Ammon's horn (tissue), 1 donor: ENCODE results near the gene ATP5IF1.

ENCODE experiments used
- DNase-seq: peaks from one replicate; pipeline ENCODE4 v3.0.0-alpha.2; 2016; ENCODE audit warnings: low spot score

ATP5IF1 gene

DNA sequence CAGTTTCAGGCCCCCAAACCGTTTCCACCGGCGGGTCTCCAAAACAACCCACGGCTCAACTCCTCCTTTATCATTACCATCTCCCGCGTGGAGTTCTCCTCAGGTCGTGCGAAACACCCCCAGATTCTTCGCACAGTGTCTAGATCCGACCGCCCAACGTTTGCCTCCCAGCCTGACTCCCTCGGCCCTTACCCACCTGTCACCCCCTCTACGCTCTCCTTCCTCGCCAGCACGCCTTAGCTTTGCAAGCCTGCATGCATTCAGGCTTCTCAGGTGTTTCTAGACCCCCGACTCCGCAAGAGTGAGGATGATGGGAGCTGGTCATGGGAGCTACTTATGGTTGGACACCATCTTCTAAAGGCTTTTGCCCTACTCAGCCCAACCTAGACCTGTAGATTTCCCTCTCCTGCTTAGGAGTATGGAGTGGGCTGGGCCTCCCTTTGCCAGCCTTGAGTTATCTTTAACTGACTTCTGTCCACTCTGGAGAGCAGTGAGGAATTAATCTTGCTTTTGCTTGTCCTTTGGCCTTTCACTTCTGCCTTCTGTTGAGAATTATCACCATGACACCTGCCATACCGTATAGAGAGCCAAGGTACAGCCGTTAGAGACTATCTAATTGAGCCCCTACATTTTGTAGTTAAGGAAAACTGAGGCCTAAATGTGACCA lies 865 bp downstream of the ATP5IF1 start:
- no peak for DNase-seq

DNA sequence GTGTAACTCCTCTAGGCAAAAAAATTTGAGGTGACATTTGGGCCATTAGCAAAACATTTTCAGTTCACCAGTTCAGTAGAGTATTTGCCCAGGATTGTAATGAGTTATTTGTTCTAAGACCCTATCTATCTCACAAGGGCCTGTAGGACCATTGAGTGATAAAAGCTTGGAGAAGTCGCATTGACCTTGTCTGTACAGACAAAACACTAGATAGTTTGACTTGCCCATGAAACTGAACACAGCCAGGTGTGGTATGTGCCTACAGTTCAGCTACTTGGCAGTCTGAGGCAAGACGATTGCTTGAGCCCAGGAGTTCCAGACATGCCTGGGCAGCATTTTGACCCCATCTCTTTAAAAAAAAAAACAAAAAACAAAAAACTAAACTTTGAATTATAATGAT lies 3.1 kb downstream of the ATP5IF1 start:
- no peak for DNase-seq

GRCh38 chr1:28240024-28240423 lies 4.1 kb downstream of the ATP5IF1 start:
- DNase-seq, result no peak

GRCh38 chr1:28241638-28242241 lies 5.8 kb downstream of the ATP5IF1 start:
- DNase-seq, result no peak

DNA sequence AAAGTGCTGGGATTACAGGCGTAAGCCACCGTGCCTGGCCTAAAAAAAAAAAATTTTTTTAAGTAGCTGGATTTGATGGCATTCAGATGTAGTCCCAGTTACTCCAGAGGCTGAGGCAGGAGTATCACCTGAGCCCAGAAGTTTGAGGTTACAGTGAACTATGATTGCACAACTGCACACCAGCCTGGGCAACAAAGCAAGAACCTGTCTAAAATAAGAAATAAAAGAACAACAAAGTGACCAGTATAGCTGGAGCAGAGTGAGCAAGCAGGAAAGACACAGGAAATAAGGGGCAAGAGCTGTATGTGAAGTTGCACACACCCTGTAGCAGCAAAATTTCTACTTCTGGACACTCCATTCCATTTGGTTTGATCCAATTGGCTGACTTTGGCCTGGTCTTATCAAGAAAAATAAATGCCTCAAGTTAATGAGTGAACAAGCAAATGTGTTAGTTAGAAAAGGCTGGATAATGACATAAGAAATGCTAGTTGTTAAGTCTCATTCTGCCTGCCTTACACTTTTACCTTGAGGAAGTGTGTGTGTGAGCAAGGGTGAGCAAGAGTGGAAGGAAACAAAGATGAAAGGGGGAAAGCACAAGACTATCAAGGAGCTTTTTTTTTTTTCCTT lies 7.9 kb downstream of the ATP5IF1 start:
- no peak for DNase-seq

DNA sequence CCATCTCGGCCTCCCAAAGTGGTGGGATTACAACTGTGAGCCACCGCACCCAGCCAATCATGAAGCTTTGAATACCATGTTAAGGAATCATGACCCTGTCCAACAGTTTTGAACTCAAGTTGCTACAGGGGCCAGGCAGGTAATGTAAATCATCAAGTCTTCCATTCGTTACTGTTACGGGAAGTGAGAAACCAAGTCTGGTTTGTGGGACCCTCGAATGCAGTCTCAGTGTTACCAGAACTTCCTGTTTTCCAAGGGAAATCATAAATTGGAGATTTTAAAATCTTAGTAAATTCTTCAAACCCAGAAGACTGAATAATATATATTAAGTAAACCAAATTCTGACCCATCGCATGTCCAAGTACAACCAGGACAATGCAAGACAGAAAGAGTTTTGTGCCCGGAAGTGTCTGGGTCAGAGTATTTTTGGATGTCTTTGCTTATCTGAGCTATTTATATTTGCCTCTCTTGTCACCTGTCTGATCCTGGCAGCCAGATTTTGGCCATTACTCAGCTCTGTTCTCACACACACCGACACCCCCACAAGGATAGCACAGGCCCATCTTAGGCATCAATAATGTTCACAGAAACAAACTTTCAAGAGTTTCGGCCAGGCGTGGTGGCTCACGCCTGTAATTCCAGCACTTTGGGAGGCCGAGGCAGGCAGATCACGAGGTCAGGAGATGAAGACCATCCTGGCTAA lies 8.8 kb downstream of the ATP5IF1 start:
- DNase-seq, result no peak

DNA sequence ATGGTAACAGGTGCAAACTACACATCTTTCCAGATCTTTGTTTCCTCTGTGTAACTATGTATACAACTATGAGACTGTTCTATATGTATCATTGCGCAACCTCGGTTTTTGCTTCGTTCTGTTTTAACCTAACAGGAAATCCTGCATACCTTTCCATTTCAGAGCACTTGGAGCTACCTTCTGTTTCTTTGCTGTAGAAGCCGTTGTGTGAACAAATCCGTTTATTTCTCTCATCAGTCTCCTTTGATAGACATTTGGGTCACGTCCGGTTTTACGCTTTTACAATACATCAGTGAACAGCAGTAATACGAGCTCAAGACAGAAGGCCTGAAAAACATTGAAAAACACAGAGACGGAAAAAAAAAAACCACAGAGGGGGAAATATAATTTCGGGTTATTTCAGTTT lies 10.5 kb downstream of the ATP5IF1 start:
- no peak for DNase-seq

GRCh38 chr1:28247612-28248272 lies 11.8 kb downstream of the ATP5IF1 start:
- no peak for DNase-seq

DNA sequence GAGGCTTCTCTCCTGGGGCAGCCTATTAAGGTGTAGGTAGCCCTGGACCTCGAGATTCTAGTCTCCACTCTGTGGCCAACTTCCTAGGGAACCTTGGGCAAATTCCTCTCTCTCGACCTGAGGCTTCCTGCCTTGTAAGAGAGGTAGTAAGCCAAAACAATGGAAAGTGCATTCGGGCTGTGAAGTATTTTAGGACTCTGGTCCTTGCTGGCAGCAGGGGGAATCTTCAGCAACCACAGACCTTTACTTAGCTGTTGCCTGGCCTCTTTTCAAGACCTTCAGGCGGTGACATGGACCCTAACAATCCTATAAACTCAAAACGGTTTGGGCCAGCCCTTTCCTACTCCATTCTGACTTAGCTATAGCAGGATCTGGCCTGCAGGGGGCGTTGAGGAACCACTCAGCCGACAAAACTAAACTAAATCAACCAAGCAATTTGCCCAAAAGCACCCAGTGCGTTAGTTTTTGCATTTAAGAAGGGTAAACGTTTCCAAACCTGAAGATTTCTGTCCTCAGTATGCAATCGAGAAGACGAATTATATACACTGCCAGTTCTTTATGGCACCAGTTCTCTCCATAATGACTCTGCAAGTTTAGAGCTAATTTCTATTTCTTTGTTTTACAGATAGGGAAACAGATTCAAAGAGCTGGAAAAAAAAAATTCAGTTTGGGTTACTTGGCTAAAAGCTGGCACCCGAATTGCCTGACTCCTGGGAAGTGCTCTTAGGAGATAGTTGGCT lies 12.5 kb downstream of the ATP5IF1 start:
- peak; percentile 89 for DNase-seq

DNA sequence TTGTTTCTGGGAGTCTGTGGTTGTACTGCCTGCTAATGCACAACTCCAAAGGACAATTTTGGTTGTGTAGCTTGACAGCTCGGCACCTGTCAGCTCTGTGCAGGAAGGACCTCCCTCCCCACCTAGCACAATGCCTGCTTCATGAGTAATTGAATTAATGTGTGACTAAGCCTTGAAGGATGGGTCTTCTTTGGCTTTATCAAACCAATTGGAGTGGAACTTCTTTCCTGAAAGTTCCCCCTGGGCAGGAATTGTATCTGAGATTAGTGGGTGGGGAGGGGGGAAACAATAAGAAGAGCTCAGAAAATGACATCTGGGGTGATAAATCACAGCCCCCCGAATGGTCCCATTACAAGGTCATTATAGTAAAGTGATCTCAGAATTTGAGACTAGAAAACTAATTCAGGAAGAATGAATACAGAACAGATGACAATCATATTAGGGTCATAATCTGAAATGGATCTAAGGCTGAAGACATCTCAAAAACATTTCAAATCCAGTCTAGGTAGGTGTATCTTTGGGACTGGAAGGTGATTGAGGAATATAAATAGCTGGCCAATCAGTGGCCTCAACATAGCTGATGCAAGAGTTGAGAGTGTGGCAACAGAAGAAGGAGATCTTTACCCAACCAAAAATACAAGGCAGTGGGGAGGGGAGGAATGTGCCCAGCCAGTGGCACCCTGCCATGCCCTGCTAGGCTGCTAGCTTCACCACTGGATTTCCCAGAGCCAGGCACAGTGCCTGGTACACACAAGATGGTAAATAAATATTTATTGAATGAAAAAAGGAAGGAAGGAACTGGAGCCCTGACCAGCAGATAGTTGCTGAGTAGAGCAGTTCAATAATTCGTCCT lies 13.3 kb downstream of the ATP5IF1 start:
- DNase-seq, result no peak

DNA sequence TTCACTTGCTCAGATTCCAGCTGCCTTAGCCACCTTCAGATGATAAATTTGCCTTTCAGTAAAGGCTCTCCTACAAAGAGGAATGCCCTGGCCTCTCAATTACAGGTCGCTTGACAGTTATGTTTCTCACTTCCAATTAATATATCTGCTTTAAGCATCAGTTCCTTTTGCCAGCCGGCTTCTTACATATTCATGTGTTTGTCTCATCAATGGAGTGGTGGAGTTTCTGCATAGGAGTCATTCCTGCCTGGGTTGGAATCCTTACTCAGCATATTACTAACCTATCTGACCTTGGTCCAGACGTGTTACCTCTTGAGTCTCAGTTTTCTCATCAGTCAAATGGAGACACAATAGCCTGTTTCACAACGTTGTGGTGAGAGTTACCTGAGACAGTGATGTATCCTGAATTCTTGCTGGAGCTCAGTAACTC lies 14.0 kb downstream of the ATP5IF1 start:
- no peak for DNase-seq

DNA sequence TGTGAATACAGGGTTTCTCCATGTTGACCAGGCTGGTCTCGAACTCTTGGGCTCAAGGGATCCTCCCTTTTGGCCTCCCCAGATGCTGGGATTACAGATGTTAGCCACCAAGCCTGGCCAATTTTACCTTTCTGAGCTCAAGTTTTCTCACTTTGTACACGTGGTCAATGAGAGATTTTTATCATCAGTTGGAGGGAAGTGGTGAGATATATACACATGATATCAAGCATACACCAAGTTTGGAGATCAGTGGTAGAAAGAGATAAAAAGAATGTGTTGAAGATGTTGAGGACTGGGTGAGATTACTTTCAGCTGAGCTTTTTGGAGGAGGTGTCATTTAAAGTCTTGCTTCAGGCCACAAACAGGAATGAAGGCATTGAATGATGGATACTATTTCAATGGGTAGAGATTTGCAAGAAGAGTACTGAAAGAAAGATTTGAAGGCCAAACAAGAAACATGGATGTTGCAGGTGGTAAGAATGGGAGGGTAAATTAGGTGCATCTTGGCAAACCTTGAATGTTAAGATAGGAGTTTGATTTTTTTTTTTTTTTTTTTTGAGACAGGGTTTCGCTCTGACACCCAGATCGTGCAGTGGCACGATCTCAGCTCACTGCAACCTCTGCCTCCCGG lies 20.4 kb downstream of the ATP5IF1 start:
- DNase-seq, result no peak

- DNase-seq, result no peak
Observed at GRCh38 chr1:28257736-28258135, 21.8 kb downstream of the ATP5IF1 start.

DNA sequence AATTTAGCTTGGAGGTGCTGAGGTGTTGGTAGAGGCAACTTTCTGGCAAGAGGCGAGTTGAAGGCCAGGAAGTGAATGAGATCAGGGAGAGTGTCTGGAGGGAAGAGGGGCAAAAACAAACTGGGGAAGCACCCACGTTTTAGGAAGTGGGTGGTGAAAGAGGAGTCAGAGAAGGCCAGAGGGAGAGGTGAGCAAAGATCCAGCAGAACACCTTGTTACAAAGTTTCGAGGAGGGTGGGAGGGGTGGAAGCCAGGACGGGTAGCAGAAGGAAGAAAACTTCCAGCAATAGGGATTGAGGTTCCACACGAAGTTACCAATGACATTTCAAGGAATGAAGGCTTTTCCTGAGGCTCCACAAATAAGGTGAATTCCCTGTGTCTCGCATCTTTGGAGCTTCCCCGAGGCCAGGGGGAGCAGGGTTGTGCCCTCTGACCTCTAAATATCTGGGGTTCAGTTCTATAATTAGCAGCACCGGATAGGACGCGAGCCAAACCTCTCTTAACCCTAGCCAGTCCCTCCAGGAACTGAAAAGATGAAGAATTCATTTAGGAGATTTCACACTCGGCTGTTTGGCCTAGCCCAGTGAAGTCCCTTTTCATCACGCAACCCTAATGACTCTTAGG lies 22.8 kb downstream of the ATP5IF1 start:
- DNase-seq, result no peak

- DNase-seq, result peak; percentile 97
Observed at GRCh38 chr1:28259252-28259933, 23.5 kb downstream of the ATP5IF1 start, which contains the start of gene SESN2. SESN2 (plus strand) TSS chr1:28259518; CDS start chr1:28259848, 330 bp downstream.

DNA sequence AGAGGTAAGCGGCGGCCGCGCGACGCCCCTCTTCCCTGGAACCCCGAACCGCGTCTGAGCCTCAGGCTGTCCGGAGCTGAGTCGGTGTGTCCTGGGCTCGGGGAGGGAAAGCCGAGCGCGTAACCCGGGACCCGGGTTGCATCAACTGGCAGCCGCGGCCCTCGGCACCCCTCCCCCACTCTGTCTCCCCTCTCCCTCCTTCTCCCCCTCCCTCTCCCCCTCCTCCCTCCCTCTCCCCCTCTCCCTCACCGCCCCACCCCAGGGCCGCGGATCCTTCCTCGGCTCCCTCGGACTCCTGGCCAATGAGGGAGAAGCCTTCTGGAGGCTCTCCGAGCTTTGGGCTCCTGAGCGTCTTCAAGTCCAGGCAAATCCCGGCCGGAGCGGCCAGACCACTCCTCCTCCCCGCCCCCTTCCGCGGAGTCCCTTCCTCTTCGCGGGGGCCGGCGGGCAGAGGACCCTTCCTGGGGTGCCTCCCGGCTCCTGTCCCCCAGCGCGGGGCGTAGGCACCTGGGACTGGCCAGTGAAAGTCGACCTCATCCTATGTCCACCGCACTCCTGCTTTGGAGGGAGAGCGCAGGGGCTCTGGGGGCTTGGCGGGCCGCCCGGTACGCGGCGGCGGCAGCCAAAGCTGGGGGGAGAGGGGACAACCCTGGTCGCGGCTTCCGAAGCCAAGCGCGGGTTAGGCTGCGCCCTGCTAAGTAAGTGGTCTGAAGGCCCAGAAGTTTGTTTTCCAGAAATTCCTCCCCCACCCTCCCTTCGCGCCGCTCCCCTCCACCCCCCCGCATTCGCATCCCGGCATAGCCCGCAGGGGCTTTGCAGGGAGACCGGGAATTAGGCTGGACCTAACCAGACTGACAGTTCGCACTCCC lies 24.2 kb downstream of the ATP5IF1 start:
- DNase-seq, result peak; percentile 50

DNA sequence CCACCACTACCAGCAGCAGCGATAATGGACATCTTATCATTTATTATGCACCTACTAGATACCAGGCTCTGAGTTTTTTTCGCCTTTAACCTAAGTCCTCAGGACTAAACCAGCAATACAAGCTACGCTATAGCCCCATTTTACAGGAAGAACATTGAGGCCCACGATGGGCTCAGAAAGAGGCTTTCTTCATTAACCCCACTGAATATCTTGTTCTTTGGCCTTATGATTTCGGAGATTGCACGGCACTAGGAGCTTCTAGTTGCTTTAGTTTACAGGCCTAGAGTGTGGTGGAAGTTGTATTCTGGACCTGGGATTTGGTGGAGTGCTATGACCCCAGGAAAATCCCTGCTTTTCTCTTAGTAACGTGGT lies 24.9 kb downstream of the ATP5IF1 start:
- no peak for DNase-seq

DNA sequence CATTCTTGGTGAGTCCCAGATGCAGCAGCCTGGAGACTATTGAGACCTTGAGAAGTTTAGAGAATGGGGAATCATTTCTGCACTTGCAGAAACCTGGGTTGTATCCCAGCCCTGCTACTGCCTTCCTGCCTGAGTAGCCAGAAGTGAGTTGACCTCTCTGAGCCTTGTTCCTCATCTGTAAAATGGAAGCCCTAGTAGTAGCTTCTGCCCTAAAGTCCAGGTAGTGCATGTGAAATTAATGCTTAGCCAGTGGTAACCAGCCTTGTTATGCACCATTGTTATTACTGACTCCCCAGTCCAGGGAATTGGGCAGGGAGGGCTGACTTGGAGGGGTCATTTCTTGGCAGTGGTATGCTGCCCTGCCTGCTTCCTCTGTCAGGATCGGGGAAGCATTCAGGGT lies 29.0 kb downstream of the ATP5IF1 start:
- DNase-seq, result no peak
